Effector CD4-positive, alpha-beta T cell (primary cell): ENCODE results near the gene NUTM2E.
"Not testable (repeated sequence)": the region's sequence is repeated elsewhere in the genome, so short reads cannot be mapped to it uniquely, and the experiment has no call there.

Source experiments
- DNase-seq: peaks from one replicate; pipeline ENCODE4 v3.0.0-alpha.2; 2020
- total RNA-seq: gene quantifications from one replicate; lab custom pipeline; 2026; lab: John Stamatoyannopoulos, UW

Gene NUTM2E, protein sequence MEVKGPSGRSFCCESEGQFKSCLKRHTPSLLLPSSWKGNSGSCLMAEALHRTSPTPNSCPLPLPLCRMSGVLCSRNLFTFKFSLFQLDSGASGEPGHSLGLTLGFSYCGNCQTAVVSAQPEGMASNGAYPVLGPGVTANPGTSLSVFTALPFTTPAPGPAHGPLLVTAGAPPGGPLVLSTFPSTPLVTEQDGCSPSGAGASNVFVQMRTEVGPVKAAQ (N-terminal part only)
- 2.4 reads per million, percentile 7 among the genes with 10 or more reads in this experiment for total RNA-seq

DNA sequence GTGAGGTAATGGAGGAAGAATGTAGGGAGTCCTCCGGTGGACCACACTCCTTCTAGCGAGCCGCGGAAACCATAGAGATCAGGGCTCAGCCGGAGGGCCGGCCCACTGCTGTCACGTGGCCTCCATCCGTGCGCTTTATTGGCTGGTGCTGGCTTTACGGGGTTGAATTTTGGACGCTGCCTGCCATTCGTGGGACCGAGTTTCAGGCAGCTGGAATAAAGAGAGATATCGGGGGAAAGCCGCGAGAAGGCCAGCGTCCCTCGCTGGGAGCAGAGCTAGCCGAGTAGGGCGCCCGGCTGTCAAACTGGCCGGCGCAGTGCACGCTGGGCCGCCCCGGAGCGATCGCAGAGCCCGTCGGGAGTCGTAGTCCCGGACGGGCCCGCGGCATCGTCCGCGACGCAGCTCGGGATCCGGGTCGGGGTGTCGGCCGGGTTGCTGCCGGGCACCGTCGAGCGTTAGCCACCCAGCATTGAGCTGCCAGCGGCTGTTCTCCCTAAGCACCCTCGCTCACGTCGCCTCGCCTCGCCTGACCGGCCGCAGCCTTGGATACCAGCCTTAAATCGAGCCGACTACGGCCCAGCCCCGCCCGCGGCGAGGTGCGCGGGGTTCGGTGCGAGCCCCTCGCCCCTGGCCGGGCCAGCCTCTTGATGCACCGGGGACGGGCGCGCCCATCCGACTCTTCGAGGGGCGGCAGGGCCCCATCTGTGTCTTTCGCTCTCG is at the start of gene NUTM2E:
TSS of gene NUTM2E (plus strand) at position 244 of the 720 bp plus-strand sequence. CDS start 15,002 bp downstream, outside the sequence.
- DNase-seq, result peak; percentile 62

DNA sequence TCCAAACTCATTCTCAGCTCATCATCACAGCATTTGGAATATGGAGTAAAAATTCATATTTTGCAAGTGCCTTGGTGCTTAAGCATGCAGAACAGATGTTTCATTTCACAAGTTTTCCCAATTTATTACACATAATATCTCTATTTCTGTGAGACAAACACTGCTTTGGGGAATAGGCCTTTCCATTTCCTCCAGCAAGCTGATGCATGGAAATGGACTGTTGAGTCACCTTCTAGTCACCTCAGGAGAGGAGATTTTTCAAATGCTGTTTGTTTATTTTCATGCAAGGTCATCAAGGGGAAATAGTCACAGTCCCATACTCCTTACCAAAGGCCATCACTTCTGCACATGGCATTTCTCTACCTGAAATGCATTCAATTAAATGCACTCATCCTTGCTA is 48.5 kb upstream of the NUTM2E start:
- DNase-seq, result not testable (repeated sequence)

GRCh38 chr10:79779310-79779938 is 47.1 kb upstream of the NUTM2E start:
- peak; percentile 50 for DNase-seq

GRCh38 chr10:79779992-79780391 is 46.5 kb upstream of the NUTM2E start:
- DNase-seq, result not testable (repeated sequence)

- DNase-seq, result not testable (repeated sequence)
These were observed 45.0 kb upstream of the NUTM2E start for GRCh38 chr10:79781584-79781983.

DNA sequence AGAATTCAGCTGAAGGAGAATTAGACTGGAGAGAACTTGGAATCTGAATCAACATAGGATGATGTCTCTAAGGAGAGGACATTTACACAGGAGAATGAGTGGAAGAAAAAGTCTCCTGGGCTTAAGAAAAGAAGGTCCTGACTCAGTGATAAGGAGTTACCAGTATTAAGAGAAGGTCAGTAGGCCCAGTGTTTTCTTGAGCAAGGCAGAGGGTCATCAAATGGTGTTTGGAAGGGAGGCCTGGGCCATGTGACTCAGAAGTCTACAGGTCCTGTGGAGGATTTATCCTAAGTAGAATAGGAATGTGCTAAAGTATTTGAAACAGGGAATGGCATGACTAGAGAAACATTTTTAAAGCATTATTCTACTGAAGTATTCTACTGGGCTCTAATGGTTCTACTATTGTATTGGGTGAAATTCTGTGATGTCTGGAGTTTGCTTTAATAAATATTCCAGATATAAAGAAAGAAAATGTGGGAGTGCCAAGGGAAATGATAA is 39.0 kb upstream of the NUTM2E start:
- DNase-seq, result not testable (repeated sequence)

DNA sequence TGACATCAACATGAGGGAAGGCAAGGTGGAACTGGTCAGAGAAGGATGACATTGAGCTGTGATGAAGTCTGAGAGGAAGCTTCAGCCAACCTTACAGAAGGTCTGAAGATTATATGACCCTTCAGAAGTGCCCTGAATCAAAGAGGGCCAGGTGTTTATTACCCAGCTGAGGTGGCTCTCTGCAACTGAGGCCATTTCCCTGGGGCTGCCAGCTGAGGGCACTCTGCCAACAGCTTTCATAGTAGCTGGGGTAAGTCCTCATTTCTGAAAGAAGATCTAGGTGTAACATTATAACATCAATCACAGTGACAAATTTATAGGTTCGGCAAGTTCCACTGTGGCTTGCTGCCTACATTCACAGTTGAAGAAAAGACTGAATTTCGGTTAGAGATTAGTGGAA is 37.2 kb upstream of the NUTM2E start:
- not testable (repeated sequence) for DNase-seq

- not testable (repeated sequence) for DNase-seq
These were observed 34.5 kb upstream of the NUTM2E start for GRCh38 chr10:79791906-79792517.

GRCh38 chr10:79799337-79799736 is 27.2 kb upstream of the NUTM2E start:
- not testable (repeated sequence) for DNase-seq

GRCh38 chr10:79805857-79806256 is 20.7 kb upstream of the NUTM2E start:
- not testable (repeated sequence) for DNase-seq

DNA sequence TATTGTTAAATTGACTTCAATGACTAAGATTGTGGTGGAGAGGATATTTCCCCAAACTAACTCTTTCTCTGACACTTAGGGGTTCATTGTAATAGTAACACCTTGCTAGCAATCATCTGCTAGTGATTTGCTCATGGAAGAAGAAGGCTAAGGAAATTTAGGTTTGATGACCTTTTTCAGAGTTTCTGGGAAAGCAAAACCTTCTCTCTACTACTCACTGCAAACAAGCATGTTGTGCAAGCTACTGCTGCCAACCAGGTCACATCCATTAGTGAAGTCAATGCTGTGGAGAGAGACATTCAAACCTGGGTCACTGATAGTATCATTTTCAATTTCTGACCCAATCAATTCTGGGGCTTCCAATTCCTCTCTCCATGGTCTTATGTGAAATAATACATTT is 14.6 kb upstream of the NUTM2E start:
- not testable (repeated sequence) for DNase-seq

- not testable (repeated sequence) for DNase-seq
These were observed 10.2 kb upstream of the NUTM2E start for GRCh38 chr10:79816290-79816689.

DNA sequence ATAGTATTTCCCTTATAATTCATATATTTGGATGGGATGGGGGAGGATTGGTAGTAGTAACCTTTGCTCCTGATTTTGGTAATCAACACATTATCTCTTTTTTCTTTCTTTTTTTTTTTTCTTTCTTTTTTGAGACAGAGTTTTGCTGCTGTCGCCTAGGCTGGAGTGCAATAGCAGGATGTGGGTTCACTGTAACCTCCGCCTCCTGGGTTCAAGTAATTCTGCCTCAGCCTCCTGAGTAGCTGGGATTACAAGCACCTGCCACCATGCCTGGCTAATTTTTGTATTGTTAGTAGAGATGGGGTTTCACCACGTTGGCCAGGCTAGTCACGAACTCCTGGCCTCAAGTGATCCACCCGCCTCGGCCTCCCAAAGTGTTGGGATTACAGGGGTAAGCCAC is 3.2 kb upstream of the NUTM2E start:
- not testable (repeated sequence) for DNase-seq

DNA sequence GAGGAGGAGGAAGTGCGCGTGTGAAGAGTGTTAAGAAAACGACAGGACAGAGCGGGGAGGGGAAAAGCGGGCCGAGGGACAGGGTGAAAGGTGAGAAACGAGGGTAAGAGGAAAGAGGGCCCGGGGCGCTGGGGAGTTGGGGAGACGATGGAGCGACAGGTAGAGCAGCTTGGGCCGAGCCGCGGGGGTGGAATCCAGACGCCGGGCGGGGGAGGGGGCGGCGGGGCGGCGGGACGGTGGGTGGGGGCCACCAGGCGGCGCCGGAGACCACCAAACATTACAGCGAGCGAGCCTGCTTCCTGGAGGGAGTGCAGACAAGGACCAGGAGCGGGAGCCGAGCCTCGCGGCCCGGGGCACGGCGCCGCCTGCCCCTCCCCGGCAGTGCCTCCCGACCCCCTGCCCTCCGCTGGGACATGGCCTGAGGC is 940 bp upstream of the NUTM2E start:
- not testable (repeated sequence) for DNase-seq

- not testable (repeated sequence) for DNase-seq
These were observed 426 bp upstream of the NUTM2E start for GRCh38 chr10:79826131-79826495.

GRCh38 chr10:79833833-79834232 is 7.3 kb downstream of the NUTM2E start:
- DNase-seq, result not testable (repeated sequence)

DNA sequence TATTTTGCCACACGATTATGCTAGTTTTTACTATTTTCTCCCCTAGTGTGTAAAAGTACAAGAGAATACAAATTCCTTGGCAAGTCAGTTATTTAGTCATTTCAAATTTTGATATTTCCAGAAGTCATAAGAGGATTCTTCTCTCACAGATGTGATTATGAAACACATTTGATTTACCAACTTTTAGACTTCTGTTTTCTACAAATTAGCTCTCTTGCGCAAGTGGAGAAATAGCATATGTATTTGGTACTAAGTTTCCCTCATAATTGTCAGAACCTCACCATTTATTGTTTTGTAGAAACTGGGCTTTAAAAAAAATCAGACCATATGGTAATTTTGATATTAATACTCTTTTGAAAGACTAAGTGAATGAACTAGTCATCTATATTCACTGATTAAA is 9.4 kb downstream of the NUTM2E start:
- DNase-seq, result not testable (repeated sequence)

- DNase-seq, result not testable (repeated sequence)
These were observed 10.4 kb downstream of the NUTM2E start for GRCh38 chr10:79836891-79837290.

DNA sequence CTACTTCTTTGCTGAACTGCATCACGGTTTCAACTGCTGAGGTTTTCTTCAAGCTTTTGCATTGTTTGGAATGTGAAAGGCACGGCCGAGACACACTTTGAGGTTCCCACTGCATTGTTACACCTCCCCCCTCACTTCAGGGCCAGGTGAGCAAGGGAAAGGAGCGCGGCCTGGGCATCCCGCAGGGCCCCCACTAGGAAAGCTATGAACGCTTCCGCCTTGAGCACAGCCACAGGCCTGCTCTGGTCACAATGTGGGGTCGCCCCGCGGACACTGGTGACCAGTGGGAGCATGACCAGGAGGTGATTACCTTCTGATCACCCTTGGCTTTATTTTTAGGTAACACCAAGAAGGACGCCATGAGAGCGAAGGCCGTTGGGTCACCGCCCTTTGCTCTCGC is 11.9 kb downstream of the NUTM2E start:
- not testable (repeated sequence) for DNase-seq

DNA sequence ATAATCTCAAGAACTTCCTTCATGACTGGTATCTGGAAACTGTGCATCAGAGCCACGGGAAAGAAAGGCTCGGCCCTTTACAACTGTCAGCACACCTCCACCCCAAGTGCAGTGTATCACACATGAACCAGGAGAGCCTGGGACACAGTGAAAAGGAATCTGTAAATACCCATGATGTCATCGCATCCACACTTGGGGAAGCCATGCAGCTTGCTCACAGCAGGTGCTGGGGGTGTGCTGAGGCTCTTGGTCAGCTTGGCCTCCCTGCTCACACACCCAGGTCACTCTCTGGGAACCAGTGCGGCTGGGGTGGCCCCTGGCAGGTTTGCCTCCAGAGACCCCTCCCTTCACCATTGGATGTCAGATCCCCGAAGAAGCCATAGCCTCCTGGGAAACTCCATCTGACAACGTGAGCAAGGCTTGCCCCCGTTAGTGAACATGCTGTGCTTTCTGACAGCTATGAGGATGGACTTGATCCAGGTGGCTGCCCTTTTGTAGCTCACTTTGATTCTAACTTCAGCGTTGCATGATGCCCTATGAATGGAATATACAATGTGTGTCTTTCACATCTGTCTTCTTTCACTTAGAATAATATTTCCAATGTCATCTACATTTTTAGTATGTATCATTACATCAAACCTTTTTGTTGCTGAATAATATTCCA is 26.8 kb downstream of the NUTM2E start:
- not testable (repeated sequence) for DNase-seq

DNA sequence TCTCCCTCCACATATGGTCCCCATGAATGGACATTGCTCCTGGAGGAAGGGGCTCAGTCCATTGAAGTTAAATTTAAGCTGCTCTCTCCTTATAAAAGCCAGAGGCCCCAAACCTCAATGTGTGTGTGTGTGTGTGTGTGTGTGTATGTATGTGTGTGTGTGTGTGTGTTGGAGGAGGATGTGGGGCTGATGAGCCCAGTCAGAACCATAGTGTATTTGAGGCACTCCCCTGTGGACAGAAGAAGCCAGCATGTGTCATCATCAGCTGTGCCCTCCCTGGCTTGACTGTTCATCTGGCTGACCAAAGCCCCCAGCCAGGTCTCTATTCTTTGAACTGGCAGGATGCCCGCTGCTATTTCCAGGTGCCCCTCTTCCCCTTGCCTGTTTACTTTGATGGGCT is 35.7 kb downstream of the NUTM2E start:
- DNase-seq, result not testable (repeated sequence)

GRCh38 chr10:79862803-79863202 is 36.3 kb downstream of the NUTM2E start:
- DNase-seq, result not testable (repeated sequence)
